ELF-1 (cell line): Measurements from ENCODE around the gene RANBP3.
"Not testable (repeated sequence)": the region's sequence is repeated elsewhere in the genome, so short reads cannot be mapped to it uniquely, and the experiment has no call there.

ENCODE experiments used
- DNase-seq: peaks from one replicate; pipeline ENCODE4 v3.0.0-alpha.2; 2016; ENCODE audit warnings: low read depth, low spot score

The RANBP3 gene

DNA sequence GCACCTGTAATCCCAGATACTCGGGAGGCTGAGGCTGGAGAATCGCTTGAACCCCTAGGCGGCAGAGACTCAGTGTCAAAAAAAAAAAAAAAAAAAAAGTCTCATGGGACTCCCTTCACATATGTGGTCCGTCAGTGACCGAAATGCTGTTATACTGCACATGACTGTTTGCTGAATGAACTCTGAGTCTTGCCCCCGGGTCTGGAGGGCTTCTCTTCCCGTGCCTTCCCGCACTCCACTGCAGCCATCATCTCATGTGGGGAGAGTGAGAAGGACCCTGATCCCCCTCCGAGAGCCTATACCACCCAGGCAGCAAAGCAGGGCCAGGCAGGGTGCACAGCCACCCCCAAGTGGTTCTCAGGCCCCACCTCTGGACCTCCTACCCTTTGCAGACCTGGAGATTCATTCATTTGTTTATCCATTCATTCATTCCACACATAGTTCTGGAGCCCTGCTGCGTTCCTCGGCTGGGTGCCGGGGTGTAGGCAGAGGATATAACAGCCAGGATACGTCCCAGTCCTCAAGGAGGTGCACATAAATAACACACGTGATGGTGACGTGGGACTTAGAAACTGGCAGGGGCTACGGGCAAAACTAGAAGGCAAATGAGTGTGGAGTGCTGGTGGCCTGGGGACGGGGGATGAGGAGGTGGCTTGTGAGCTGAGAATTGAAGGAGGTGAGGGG lies 88.5 kb downstream of the RANBP3 start:
- DNase-seq = peak; percentile 52

GRCh38 chr19:5884065-5884811 lies 93.7 kb downstream of the RANBP3 start:
- not testable (repeated sequence) for DNase-seq

- not testable (repeated sequence) for DNase-seq
Measured at GRCh38 chr19:5883157-5883873, 94.6 kb downstream of the RANBP3 start.

GRCh38 chr19:5882421-5882968 lies 95.4 kb downstream of the RANBP3 start:
- DNase-seq = no peak

GRCh38 chr19:5881543-5882299 lies 96.2 kb downstream of the RANBP3 start:
- DNase-seq = no peak

GRCh38 chr19:5880604-5881078 lies 97.3 kb downstream of the RANBP3 start:
- DNase-seq = peak; percentile 72

DNA sequence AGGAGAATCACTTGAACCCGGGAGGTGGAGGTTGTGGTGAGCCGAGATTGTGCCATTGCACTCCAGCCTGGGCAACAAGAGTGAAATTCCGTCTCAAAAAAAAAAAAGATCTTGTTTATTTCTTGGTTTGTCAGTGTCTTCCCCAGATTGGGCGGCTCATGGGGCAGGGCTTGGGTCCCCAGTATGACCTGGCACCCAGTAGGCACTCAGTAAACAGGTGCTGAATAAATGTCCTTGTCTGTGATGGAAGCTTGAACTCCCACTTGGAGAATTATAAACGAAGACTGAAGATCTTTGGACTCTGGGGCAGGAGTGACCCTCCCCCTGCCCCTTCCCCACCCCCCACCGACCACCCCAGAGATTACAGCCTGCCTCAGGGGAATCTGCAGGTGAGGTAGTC lies 97.7 kb downstream of the RANBP3 start:
- no peak for DNase-seq

- no peak for DNase-seq
Measured at GRCh38 chr19:5877882-5878281, 100.1 kb downstream of the RANBP3 start.

DNA sequence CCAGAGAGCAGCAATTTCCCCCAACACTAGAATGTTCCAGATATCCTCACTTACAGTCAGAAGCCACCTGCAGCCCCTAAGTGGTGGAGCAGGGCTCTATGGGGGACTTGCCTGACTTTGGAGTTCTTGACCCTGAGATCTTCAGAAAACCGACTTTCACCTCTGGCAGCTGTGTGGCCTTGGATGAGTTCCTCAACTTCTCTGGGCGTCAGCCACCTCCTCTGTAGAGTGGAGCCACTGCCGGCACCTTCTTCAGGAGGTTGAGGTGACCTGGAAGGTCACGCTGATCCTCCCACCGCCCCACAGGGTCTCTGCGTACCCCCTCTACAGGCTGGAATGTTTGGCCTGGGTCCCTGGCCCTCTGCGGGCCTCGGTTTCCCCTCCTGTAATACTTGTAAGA lies 100.5 kb downstream of the RANBP3 start:
- no peak for DNase-seq

- not testable (repeated sequence) for DNase-seq
Measured at GRCh38 chr19:5874496-5874895, 103.4 kb downstream of the RANBP3 start.

GRCh38 chr19:5873617-5874199 lies 104.2 kb downstream of the RANBP3 start:
- DNase-seq = no peak

- no peak for DNase-seq
Measured at GRCh38 chr19:5870986-5871394, 107.0 kb downstream of the RANBP3 start.

- DNase-seq = no peak
Measured at GRCh38 chr19:5867201-5868136, 110.5 kb downstream of the RANBP3 start.
